ENCODE results near the gene TOMM40.
"Not testable (repeated sequence)": the region's sequence is repeated elsewhere in the genome, so short reads cannot be mapped to it uniquely, and the experiment has no call there.

Gene TOMM40

GRCh38 chr19:44872661-44873060 lies 18.4 kb upstream of the TOMM40 start:
- no peak for DNase-seq

DNA sequence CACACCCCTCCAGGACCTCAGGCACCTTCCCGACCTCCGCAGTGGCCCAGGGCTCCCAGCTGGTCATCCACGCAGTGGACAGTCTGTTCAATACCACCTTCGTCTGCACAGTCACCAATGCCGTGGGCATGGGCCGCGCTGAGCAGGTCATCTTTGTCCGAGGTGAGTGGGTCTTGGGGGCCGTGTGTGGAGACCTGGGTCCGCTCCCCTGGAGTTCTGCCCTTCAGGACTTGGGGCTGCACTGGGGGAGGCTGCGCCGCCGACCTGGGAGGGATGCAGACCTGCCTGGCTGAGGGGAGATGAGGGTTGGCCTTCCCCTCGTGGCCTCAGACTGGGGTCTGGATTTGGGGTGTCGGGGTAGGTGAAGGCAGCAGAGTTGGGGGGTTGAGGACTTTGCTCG lies 16.7 kb upstream of the TOMM40 start:
- no peak for DNase-seq

DNA sequence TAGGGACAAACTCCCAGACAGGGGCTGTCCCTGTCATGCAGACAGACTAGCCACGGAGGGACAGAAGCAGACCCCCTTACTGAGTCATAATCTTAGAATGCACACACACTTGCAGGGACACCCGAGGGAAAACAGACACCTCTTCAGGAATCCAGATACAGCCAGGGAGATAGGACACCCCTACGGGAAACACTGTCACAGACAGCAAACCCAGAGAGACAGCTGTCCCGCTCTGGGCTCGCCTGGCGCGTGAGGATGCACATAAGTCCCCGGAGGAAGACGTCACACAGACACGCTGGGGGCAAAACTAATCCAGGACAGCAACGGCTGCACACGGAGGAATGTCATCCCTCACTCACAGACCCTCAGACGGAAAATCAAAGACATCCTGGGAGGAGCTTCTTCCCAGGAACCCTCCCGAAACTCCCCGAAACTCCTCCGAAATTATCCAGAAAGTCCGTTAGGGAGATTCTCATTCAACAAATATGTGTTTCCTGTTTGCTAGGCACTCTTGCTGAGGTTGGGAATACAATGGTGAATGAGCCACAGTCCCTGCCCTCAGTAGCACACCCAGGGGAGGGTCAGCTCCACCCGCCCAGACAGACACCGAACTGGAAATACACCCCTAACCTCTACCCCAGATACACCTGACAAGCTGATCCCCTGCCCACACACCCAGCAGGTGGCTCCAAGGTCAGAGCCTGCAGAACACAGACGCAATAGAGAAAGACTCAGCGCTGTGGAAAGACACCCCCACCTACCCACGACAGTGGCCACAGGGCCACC lies 15.2 kb upstream of the TOMM40 start:
- no peak for DNase-seq

GRCh38 chr19:44876930-44877535 lies 14.0 kb upstream of the TOMM40 start:
- no peak for DNase-seq

GRCh38 chr19:44878120-44878865 lies 12.8 kb upstream of the TOMM40 start:
- DNase-seq, result no peak

DNA sequence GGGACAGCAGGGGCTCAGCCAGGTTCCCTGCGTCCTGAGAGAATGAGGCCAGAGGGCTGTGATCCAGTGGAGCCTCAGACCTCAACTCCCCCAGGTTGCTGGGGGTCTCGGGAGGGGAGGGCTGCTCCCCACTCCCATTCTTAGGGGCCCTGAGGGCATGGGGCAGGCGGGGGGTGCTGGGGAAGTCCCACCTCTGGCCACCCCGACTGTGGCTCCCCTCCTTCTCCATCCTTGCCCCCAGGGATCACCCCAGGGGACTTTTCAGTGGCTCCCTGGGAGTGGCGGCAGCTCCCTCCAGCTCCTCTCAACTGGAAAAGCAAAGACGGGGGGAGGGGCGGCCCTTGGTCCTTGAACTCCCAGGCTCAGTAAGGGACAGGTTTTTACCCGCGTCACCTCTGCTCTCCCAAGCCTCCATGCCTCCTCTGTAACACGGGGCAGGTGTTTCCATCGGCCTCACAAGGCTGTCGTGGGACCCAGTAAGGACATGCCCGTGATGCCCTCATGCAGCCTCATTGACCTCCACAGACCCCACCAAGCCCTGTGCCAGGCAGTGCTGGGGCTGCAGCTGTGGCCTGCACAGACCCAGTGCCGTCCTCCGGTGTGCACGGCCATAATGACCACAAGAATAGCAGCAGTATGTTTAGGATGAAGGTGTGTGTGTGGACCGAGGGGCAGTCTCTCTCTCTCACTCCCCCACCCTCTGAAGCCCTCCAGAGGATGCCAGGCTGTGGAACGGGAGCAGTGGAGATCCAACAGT lies 11.6 kb upstream of the TOMM40 start:
- DNase-seq, result no peak

- DNase-seq, result no peak
Measured at GRCh38 chr19:44882063-44882462, 9.0 kb upstream of the TOMM40 start.

- DNase-seq, result not testable (repeated sequence)
Measured at GRCh38 chr19:44882619-44883397, 8.2 kb upstream of the TOMM40 start.

DNA sequence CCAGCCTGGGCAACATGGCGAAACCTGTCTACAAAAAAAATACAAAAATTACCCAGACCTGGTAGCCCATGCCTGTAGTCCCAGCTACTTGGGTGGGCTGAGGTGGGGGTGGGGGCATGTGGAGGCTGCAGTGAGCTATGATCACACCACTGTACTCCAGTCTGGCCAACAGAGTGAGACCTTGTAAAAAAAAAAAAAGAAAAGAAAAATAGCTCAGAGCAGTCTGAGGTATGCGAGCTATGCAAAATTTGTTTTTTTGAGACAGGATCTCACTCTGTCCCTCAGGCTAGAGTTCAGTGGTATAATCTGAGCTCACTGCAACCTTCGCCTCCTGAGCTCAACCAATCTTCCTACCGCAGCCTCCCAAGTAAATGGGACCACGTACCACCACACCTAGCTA lies 7.1 kb upstream of the TOMM40 start:
- no peak for DNase-seq

DNA sequence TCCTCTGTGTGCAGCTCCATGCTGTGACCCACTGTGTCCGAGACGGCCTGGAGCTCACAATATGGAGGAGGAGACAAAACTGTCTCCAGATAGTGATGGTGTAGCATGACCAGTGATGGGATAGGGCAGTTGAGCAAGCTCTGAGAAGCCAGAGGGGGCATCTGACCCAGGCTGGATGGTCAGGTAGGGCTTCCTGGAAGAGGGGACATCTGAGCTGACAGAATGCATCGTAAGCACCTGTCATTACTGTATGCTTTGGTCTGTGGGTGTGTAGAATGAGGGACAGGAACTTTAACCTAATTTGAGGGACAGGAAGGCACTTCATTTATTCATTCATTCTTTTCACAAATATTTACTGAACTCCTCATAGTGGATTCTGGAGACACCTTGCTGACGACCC lies 6.5 kb upstream of the TOMM40 start:
- no peak for DNase-seq

GRCh38 chr19:44886141-44886540 lies 4.9 kb upstream of the TOMM40 start:
- DNase-seq, result no peak

- DNase-seq, result no peak
Measured at GRCh38 chr19:44887648-44888047, 3.4 kb upstream of the TOMM40 start.

DNA sequence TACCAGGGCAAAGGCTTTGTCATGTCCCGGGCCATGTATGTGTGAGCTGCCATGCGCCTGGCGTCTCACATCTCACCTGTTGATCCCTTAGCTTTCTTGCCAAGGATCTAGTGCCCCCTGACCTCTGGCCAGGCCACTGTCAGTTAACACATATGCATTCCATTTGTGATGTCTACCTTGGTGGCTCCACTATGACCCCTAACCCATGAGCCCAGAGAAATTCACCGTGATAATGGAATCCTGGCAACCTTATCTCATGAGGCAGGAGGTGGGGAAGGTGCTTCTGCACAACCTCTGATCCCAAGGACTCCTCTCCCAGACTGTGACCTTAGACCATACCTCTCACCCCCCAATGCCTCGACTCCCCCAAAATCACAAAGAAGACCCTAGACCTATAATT lies 2.7 kb upstream of the TOMM40 start:
- not testable (repeated sequence) for DNase-seq

DNA sequence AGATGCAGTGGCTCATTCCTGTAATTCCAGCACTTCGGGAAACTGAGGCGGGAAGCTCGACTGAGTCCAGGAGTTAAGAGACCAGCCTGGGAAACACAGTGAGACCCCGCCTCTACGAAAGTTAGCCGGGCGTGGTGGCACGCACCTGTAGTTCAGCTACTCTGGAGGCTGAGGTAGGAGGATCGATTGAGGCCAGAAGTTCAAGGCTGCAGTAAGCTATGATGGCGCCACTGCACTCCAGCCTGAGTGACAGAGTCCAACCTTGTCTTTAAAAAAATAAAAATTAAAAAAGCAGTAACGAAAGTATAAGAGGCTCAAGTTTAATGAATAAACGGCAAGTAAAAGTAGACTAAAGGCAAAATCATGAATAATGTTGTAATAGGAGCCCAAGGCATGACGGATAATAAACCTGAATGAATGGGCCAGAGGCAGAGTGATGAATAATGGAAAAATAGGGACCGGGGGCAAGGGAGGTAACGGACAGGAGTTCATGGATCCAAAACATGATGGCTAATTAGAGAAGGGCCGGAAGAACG lies 1.2 kb upstream of the TOMM40 start:
- no peak for DNase-seq

- DNase-seq, result peak; percentile 100
Measured at GRCh38 chr19:44890366-44891015, 563 bp upstream of the TOMM40 start.

GRCh38 chr19:44892932-44893331 lies 1.9 kb downstream of the TOMM40 start:
- DNase-seq, result no peak

GRCh38 chr19:44893332-44894051 lies 2.4 kb downstream of the TOMM40 start:
- DNase-seq, result no peak

DNA sequence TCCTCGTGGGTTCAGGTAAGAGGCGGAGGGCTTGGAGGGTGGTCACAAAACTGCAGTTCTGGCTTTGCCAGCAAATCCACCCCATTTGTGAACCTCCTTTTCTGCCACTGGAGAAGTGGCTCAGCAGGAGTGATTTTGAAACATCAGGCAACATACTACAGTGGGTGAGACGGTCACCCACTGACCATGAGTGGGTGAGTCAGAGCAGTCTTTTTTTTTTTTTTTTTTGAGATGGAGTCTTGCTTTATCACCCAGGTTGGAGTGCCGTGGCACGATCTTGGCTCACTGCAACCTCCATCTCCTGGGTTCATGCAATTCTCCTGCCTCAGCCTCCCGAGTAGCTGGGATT lies 3.0 kb downstream of the TOMM40 start:
- DNase-seq, result peak; percentile 21

DNA sequence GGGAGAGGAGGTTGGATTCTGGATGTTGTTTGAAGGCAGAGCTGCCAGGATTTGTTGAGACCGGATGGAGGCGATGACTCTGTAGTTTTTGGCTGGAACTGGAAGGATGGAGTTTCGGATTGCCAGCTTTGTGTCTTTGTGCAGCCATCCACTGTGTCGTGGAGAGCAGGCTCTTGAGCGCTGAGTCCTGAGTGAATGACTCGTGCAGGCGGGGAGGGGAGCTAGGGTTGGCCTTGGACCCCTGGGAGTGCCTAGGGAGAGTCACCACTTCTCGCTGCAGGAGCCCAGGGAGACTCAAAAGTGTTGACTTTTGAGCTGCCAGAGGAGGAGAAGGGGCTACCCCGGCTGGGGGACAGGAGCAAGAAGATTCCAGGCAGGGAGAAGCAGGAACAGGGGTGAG lies 3.9 kb downstream of the TOMM40 start:
- DNase-seq, result no peak

DNA sequence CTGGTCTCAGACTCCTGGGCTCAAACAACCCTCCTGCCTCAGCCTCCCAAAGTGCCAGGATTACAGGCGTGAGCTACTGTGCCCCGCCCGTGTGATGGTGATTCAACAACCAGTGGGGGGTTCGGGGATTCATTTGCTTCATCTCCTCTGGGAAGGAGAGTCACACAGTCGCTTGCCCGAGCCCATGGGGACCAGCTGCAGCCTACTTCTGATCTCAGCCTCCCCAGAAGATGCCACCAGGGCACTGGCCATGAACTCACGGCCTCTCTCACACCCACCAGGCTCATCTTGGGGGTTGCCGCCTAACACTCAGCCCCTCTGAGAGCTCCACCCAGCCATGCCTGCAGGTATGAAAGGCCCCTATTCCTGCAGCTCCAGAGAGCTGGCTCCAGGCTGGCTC lies 6.8 kb downstream of the TOMM40 start:
- DNase-seq, result no peak
